ENCODE results near the gene DSCAM.

The DSCAM gene

GRCh38 chr21:40840401-40841125 is 6.4 kb downstream of the DSCAM start:
- no peak for DNase-seq (ENCODE audit: low spot score)

DNA sequence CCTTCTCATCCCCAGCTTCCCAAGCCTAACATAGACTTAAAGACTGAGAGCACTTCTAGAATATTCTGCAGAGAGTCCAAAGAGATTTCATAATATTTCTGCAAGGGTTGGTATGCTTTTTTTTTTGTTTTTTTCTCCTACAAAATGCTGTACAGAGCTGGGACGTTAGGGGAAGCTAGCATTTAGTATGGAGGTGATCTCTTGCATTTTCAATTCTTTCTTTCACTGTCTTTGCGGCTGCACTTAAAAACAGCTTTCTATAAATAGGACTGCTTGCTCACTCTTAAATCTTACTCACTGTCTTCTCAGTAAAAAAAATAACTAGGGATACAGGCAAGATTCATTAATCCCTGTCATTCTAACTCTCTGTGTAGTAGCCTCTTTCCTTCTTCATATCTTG is 7.4 kb downstream of the DSCAM start:
- no peak for DNase-seq (ENCODE audit: low spot score)

DNA sequence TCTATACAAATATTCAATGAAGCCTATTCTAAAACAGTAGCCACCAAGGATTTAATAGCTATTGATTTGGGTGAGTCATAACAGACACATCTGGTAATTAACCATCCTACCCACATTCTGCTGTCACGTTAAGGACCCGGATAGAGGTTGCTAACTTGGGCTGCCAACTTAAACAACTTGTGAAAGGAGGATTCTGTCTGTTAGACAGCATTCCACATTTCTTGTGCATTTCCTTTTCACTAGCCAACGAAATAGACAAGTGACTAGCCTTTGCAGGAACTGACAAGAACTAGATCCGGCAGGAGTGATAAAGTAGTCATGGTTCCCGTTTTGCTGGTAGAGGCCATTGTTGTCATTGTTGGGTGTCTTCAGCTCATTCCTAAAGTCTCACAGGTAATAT is 9.5 kb downstream of the DSCAM start:
- DNase-seq (ENCODE audit: low spot score): no peak

DNA sequence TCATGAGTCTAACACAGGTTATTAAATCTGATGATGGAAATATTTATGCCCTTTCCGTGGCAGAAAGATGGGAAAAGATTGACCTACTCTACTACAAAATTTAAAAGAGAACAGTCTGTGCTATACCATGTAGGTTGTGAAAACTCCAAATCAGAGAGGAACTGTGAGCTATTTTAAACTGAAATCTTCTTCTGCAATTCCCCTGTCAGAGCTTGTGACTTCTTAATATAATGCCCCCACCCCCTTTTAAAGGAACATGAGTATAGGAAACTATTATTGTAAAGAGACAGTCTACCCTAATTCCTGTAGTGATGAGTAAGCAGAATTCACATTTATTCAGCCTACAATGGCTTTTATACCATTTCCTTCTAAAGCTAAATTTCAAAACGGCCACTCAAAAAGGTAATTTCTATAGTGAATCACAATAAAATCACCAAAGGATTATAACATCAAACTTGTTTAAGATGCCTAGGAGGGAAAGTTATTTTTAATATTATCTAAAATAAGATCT is 11.7 kb downstream of the DSCAM start:
- DNase-seq (ENCODE audit: low spot score): no peak

- DNase-seq (ENCODE audit: low spot score): no peak
Observed at GRCh38 chr21:40833184-40833583, 13.8 kb downstream of the DSCAM start.

DNA sequence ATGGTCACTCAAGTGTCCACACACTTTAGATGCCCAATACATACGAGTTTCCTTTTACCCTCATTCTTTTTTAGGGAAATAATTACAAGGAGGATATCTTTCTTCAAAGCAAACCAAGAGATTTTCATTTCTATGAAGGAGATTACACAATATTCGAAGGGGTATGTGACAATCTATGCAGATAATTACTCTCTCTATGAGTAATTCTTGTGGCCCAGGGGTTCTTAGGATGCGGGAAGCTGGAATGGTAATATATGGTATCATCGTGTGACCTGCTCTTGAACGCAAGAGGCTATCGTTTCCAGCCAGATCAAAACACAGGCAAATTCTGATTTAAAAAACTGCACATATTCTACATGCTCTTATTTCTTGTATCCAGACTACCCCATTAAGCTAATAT is 14.6 kb downstream of the DSCAM start:
- DNase-seq (ENCODE audit: low spot score): no peak

DNA sequence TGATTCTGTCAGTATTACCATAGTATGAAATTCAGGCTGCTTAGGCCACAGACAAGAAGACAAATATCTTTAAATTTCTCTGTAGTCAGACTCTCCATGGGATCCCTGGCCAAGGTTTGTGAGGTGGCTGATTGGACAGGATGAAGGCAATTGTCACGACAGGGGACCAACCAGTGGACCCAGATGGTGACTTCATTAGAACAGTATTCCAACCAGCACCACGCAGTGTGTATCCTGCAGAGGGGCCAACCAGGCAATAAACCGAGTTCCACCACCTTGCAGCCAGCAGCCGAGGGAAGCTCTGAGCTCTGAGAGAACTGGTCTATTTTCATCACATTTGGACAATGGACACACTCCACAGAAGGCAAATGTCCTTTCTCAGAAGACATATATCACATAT is 16.1 kb downstream of the DSCAM start:
- DNase-seq (ENCODE audit: low spot score): no peak

DNA sequence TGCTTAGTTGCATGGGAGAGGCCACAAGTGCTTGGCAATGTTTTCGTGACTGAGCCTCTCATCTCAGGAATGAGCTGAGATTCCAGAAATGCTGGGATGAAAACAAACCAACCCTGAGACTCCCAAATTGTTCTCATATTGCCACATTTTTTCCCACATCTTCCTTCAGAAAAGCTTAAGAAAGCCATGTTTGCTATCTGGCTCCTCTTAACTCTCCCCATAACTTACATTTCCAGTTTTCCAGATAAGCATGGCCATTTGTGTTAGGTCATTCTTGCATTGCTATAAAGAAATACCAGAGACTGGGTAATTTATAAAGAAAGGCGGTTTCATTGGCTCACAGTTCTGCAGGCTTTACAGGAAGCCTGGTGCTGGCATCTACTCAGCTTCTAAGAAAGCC is 17.2 kb downstream of the DSCAM start:
- DNase-seq (ENCODE audit: low spot score): no peak

DNA sequence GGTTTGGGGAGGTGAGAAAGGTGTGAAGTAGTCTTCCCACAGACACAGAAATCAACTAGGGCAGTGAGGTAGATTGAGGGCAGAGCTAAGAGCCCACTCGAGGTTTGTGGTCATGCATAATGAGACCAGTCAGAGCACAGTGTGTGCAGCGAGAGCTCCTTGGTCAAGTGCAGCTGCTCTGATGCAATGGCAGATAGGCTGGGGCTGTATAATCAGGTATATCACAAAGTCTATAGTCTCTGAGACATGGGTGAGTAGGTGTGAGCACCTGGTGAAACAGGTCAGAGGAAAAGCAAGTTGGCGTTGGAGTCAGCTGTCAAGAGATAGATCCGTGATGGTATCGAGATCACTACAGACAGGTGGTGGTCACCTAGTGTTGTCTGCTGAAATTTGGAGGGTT is 17.6 kb downstream of the DSCAM start:
- no peak for DNase-seq (ENCODE audit: low spot score)

DNA sequence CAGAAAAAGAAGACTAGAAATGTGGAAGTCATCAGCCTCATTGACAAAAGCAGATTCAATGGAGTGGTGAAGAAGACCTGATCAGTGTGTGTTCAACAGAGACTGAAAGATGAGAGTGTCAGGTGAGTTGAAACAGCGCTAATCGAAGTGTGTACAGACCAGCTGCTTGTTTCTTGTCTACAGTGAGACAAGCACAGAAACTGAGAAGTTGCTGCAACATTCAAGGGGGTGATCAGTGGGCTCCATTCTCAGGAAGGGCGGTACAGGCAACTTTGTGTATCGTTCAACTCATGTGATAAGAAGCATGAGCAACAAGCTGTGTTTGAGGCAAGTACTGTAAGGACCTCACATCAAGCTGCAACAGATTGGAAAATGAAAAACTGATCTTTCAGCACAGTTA is 19.4 kb downstream of the DSCAM start:
- no peak for DNase-seq (ENCODE audit: low spot score)

DNA sequence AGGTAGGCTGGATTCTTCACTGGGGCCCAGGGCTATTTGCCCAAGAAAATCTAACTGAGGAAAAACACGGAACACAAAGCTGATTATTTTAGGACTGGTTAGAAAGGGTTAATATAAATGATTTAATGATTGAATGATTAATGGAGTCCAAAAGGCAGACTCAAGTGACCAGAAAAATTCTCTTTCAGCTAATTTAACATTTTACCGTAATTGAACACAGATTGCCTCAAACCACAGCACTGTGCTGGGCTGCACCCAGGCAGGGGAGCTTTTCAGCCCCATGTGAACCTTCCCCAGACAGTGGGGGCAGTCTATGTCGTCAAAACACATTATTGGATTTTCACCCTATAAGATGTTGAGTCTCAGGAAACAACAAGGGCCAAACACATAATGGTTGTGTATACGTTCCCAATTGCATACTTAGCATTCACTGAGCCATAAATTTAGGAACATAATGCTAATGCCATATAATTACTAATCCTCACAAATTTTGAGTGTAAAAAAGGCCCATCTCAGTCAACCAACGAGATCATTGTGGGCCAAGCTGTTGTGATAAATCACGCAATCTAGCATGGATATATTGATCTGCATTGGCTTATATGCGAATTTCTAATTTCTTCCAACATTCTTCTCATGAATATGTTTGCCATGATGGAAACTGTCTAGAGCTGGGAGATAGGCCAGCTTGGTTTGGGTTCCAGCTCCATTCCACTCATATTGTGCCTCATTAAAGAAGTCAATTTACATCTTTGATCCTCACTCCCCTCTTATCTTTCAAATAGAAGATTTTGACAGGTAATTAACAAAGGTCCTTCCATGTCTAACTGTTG is 27.7 kb downstream of the DSCAM start:
- no peak for DNase-seq (ENCODE audit: low spot score)

DNA sequence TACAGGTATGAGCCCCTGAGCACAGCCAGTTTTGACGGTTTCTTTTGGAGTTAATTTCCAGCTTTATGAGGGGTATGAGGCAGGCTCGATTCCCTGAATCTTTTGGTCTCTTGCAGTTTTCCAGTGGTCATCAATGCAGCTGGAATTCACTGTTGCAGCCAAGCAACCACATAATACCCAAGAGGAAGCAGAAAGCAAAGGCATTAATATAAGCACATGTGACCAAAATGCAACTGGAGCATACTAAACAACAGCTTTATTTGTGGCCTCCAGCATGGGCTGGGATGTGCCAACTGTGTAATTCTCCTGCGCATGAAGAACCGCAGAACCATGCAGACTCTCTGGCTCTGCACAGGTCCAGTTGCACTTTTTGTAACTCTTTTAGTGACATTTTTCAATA is 33.0 kb downstream of the DSCAM start:
- no peak for DNase-seq (ENCODE audit: low spot score)

- DNase-seq (ENCODE audit: low spot score): no peak
Observed at GRCh38 chr21:40809673-40810197, 37.2 kb downstream of the DSCAM start.

DNA sequence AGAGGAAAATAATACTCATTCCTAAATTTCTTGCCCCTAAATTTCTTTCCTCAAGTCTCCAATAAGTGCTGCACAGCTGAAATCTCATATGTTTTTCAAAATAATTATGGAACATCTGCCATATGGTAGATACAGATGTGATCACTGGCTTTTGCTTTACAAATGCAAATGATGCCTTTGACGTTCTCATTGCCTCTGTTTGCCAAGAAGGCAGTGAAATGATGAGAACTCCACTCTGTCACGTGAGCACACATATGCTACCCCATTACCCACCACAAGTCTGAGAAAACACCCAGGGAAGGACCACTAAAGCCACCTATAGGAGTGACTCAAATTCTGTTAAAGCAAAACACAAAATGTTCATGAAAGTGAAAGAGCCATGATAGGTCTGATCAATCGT is 43.9 kb downstream of the DSCAM start:
- no peak for DNase-seq (ENCODE audit: low spot score)

DNA sequence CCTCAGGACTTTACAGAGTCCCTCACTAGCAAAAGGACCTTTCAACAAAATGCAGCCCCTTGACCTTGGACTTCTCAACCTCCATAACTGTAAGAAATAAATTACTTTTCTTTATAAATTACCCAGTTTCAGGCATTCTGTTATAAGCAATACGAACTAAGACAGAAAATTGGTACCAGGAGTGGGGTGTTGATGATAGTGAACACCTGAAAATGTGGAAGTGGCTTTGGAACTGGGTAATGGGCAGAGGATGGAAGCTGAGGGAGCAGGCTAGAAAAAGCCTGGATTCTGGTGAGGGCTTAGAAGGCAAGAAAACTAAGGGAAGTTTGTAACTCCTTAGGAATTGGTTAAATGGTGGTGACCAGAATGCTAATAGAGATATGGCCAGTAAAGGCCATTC is 46.8 kb downstream of the DSCAM start:
- no peak for DNase-seq (ENCODE audit: low spot score)

DNA sequence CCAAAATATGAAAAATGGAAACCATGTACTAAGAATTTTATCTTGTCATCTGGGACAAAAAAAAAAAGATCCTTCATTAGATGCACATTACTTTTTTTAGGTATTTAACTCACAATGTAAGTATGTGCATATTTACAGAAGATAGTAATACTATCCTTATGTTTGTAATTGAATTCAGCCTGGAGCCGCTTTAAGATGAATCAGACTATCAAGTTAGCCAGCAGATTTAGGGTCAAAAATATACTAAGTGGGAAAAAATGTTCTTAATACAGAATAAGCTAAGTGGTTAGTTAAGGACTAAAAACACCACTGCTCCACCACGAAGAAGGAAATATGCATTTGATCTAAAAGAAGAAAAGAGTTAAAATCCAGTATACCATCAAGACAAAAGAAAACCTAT is 49.1 kb downstream of the DSCAM start:
- DNase-seq (ENCODE audit: low spot score): no peak

DNA sequence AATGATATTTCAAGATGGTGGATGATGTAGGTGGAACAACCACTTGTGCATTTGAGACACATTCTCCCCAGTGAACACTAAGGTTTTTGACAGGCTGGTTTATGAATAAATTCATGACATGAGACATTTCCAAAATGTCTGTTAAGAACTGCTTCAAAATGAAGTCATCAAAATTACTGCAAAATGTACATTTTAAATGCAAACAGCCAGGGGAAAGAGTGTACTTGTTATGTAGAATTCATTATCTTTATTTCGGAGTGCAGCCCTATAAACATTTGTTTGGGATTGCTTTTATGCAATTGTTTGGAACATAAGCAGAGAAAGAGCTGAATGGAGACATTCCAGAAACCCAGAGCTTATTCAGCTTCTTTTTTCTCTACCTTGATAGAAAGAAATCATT is 49.5 kb downstream of the DSCAM start:
- DNase-seq (ENCODE audit: low spot score): no peak

- no peak for DNase-seq (ENCODE audit: low spot score)
Observed at GRCh38 chr21:40796464-40796863, 50.5 kb downstream of the DSCAM start.

- no peak for DNase-seq (ENCODE audit: low spot score)
Observed at GRCh38 chr21:40795313-40795712, 51.6 kb downstream of the DSCAM start.

GRCh38 chr21:40792691-40793456 is 54.1 kb downstream of the DSCAM start:
- DNase-seq (ENCODE audit: low spot score): peak; percentile 35

DNA sequence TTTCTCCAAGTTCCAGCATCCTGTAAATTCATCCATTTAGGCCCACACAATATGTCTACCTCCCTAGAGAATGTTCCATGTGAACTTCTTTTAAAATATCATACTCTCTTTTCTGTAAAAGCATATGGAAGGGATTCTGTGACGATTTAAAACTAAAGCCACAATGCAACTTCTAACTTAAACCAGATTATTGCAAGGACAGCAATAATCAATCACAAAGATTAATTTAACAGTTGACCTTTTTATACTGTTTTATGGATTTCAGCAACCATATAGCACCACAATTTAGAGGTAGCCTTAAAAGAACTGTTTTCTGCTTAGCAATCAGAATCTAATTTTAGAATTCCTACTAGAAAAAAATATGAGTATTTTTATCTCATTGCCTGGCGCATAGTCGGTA is 58.3 kb downstream of the DSCAM start:
- no peak for DNase-seq (ENCODE audit: low spot score)

DNA sequence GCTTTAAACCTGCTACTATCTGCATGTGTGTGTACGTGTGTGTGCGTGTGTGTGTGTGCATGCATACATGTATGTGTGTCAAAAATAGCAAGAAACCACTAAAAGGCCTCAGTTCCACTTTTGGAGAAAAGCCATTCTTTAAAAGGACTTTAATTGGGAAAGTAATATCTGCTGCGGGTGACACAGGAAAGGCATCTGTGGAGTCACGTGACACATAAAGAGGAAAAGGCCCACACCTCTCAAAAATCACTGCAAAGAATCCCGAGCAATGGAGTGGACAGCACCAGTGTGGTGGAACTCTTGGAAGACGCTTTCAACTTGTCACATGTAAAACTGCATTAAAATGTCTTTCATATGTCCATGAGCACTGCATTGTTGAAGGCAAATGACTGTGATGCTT is 63.6 kb downstream of the DSCAM start:
- DNase-seq (ENCODE audit: low spot score): no peak

Measured in AG08396 (cell line).